ENCODE measurements around the gene DCTPP1. TPM values are rescaled to one million over a fixed set of nuclear protein-coding genes. Genes with fewer than 3 reads are reported as not detected.
"Not testable (repeated sequence)": the region's sequence is repeated elsewhere in the genome, so short reads cannot be mapped to it uniquely, and the experiment has no call there.

DCTPP1 gene
- total and polyA plus RNA-seq, 2 of the 4 experiments (the other 2 are of a cell fraction) = 24.9 to 45.5 TPM

GRCh38 chr16:30452709-30453580 lies 23.1 kb upstream of the DCTPP1 start:
- H4K8ac ChIP-seq (ENCODE audit: low read depth in 2 of 2, low read length in 2 of 2); H4K5ac ChIP-seq (ENCODE audit: low read depth, low read length); H3K4me1 ChIP-seq (ENCODE audit: control insufficient read depth, insufficient read depth, low read length); BruUV-seq (replicated peaks); H3K4ac ChIP-seq (ENCODE audit: low read depth, low read length); H2BK15ac ChIP-seq (ENCODE audit: low read depth, low read length); H4K20me1 ChIP-seq (ENCODE audit: insufficient read depth, low read length); H3K36me3 ChIP-seq (ENCODE audit: control insufficient read depth, insufficient read depth, low read length); H3K18ac ChIP-seq (ENCODE audit: low read depth, low read length); H3K4me3 ChIP-seq (ENCODE audit: insufficient read depth, low read depth, low read length); H2BK120ac ChIP-seq (ENCODE audit: low read depth, low read length); intact Hi-C loops (cut with micrococcal nuclease); CTCF ChIA-PET; H3K9me1 ChIP-seq (ENCODE audit: insufficient read depth, low read length); H3K9me3 ChIP-seq (ENCODE audit: control insufficient read depth, insufficient read depth, low read length); H3K23ac ChIP-seq (ENCODE audit: low read depth, low read length); H2AFZ ChIP-seq (replicated peaks; ENCODE audit: low read length, poor library complexity); H3K9ac ChIP-seq (ENCODE audit: low read depth, low read length); DNase-seq; in situ Hi-C loops (cut with MboI; ENCODE audit: low sequenced_read_pairs); H3K4me2 ChIP-seq (ENCODE audit: low read depth, low read length); H3K27ac ChIP-seq (ENCODE audit: insufficient read depth, low read length); H3K14ac ChIP-seq (replicated peaks; ENCODE audit: low read depth, low read length); dilution Hi-C loops (cut with HindIII; ENCODE audit: low sequenced_read_pairs, unreplicated experiment); H2BK5ac ChIP-seq (ENCODE audit: low read depth, low read length, poor library complexity, severe bottlenecking); POLR2A ChIA-PET (ENCODE audit: unreplicated experiment); H2AK5ac ChIP-seq (ENCODE audit: low read depth, low read length); H2AK9ac ChIP-seq (replicated peaks; ENCODE audit: low read depth, low read length, poor library complexity); H3K79me1 ChIP-seq (ENCODE audit: low read depth in 1 of 2, low read length in 2 of 2); H3K56ac ChIP-seq (ENCODE audit: extremely low read depth, insufficient read depth, low read length); H2BK20ac ChIP-seq (ENCODE audit: low read depth, low read length); H4K91ac ChIP-seq (ENCODE audit: insufficient read depth, low read depth, low read length); ATAC-seq (ENCODE audit: low read depth): not testable (repeated sequence)
- 81% methylated on average over 3 of the region's 20 CpGs; no CpG with 5 or more reads in 1 of the 2 experiments for WGBS, 2 experiments (ENCODE audit: extremely low coverage in 2 of 2, insufficient read length in 1 of 2)
- peaks cover 26% of the 10 kb centered on the region for H3K27me3 ChIP-seq (ENCODE audit: control insufficient read depth, insufficient read depth, low read length)
